Measurements from ENCODE around the gene CADPS.
"Not testable (repeated sequence)": the region's sequence is repeated elsewhere in the genome, so short reads cannot be mapped to it uniquely, and the experiment has no call there.

CADPS gene

GRCh38 chr3:62584636-62585035, 290.6 kb downstream of the CADPS start:
- no peak for DNase-seq

GRCh38 chr3:62582495-62583172, 292.6 kb downstream of the CADPS start:
- no peak for DNase-seq

DNA sequence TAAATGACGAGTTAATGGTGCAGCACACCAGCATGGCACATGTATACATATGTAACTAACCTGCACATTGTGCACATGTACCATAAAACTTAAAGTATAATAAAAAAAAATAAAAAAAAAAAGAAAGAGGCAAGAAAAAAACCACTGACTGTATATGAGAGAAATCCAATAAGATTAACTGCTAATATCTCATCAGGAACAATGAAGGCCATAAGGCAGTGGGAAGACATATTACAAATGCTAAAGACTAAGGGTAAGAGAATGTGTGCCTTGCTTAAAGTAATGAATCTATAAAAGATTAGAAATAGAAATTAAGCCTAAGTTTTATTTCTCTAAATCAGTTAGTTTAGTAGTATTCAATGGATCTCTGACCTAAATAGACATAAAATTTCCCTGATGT, 294.7 kb downstream of the CADPS start:
- DNase-seq = not testable (repeated sequence)

DNA sequence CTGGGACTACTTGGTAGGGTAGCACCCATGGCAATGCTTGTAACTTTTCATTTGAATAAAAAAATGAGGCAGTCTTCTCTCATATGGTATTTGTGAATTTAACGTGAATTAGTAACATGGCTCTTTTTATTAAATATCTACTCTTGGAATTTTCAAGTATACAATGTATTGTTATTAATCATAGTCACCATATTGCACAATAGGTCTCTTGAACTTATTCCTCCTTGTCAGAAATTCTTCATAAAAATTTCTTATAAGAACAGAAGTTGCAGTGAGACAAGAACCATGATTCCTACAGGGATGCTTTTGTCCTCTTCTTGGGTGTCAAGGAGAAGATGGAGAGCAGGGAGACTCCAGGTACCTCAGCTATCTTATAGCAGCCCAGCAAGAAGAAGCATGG, 298.1 kb downstream of the CADPS start:
- no peak for DNase-seq

DNA sequence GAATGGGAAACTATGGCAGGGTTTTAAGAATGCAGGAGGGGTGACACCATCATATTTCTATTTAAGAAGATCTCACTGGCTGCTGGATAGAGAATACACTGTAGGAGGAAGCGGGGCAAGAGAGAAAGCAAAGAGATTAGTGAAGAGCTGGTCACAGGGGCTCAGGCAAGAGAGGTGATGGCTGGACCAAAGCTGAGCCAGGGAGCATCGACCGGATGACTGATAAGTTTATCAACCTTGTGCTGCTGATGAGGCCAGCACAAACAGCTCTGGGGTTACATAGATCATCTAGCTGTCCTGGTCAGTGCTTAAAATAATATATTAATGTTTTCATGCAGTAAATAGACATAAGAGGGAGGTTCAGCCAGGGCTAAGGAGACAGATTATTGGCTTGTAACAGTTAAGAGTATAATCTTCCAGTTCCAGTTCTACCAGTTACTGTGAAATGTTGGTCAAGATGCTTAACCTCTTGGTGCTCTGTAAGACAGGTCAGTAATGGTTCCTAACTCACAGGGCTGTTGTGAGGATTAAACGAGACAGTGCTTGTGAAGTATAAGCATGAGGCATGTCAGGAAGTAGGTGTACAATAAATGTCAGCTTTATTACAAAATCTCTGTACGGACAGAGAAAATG, 300.8 kb downstream of the CADPS start:
- no peak for DNase-seq

- DNase-seq = no peak
Measured at GRCh38 chr3:62571916-62572315, 303.3 kb downstream of the CADPS start.

GRCh38 chr3:62570888-62571287, 304.3 kb downstream of the CADPS start:
- DNase-seq = no peak

DNA sequence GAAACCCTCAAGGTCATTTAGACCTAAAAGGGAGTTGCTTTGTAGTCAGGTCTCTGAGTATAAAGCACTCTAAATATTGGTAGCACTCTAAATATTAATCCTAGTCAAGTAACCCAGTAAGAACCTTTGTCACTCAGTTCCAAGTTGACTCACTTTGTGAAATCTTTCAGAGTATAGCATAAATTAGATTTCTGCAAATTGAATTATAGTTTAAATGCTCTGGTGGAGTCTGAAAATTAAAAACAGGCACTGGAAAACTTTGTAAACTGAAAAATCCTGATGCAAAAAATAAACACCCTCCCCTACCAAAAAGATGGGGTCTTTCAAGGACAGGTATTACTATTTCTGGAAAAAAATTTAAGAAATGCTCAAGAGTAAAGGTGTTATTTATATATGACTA, 305.6 kb downstream of the CADPS start:
- DNase-seq = no peak

- no peak for DNase-seq
Measured at GRCh38 chr3:62567097-62568021, 307.9 kb downstream of the CADPS start.

GRCh38 chr3:62566022-62566557, 309.1 kb downstream of the CADPS start:
- DNase-seq = no peak

GRCh38 chr3:62562596-62562995, 312.6 kb downstream of the CADPS start:
- no peak for DNase-seq

DNA sequence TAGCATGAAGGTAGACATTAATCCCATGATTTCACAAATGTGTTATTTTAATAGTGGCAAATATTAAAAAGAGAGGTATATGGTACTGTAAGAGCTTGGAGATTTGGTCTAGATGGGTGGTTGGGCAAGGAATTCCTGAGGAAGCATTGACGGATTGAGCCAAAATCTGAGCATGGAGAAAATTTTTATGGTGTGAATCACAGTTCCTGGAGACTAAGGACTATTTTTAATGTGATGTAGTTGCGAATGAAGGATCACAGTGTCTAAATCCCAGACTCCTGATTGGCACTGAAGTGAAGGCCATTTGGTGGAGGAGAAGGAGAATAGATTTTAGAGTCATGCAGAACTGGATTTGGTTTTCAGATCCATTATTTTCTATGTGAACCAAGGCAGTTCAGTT, 313.2 kb downstream of the CADPS start:
- DNase-seq = no peak

DNA sequence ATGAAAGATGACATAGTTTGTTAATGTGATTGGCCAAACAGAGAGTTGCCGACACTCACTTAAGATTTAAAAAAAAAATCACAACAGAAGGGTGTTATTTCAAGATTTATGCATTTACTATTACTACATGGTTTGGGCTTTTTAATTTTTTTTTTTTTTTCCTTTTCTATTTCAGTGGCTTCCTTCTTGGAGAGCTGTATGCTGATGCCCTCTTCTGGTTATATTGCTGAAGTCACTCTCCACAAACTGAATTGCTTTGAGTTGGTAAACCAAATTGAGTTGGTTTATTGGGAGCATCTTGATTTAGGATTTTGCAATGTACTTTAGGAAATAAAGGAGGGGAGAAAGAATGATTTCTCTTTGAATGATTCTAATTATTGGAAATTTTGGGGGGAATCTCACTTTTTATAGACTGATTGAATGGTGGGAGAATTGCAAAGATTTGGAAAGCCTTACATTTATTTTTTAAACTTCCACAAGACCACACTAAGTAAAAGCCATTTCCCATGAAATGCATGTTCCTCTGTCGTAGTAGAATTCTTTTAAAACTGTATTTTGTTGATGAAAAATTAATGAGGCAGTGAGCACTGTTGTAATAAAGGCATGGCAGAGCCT, 315.3 kb downstream of the CADPS start:
- DNase-seq = no peak

GRCh38 chr3:62558549-62559112, 316.6 kb downstream of the CADPS start:
- DNase-seq = no peak

GRCh38 chr3:62557983-62558382, 317.2 kb downstream of the CADPS start:
- no peak for DNase-seq

DNA sequence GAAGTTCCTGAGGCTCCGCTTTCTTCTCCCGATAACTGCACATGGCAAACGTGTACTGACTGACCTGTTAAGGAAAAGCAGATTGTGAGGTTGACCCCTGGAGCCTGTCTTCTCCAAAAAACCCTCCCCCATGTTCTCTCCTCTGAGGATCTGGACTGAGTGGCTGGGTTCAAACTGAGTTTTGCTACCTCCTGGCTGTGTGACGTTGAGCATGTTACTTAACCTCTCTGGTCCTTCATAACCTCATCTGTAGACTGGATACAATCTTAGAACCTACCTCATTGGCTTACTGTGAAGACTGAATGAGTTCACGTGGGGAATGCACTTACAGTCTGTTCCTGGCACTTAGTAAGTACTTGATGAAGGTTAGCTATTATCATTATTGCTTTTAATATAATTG, 317.8 kb downstream of the CADPS start:
- no peak for DNase-seq

- DNase-seq = no peak
Measured at GRCh38 chr3:62556121-62556815, 318.9 kb downstream of the CADPS start.

GRCh38 chr3:62554264-62554799, 320.9 kb downstream of the CADPS start:
- no peak for DNase-seq

- no peak for DNase-seq
Measured at GRCh38 chr3:62553811-62554210, 321.4 kb downstream of the CADPS start.

DNA sequence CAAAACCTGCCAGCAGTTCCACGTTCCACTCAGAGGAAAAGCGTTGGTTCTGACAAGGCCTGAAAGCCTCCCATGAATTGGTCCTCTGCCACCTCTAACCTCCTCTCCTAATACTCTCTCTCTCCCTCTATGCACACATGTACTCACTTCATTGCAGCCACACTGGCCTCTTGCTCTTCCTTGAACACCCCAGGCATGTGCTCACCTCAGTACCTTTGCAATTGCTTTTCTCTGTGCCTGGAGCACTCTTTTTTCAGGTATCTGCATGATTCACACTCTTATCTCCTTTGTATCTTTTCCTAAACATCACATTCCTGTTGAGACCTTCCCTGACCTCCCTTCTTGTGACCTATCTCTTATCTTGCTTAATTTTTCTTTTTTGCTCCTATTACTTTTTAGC, 323.7 kb downstream of the CADPS start:
- DNase-seq = no peak

GRCh38 chr3:62550439-62550838, 324.8 kb downstream of the CADPS start:
- DNase-seq = no peak
